Thyroid gland (tissue), 4 donors: ENCODE results near the gene MASP1.

Source experiments
- POLR2A ChIP-seq, 2 donors: fragments of 450-650 bp; IDR thresholded peaks; one replicate each; pipeline ENCODE4 v1.6.1; 2017; ENCODE audit warnings: antibody characterized with exemption in 2 of 2, mild to moderate bottlenecking in 2 of 2, moderate library complexity in 1 of 2
- TF ChIP-seq, protein P1 (sequence below), 6 experiments: fragments of 200-600 bp in 3 of 6; fragments of 450-650 bp in 3 of 6; sonication (generic) in 3 of 6; IDR thresholded peaks; one replicate each; pipeline ENCODE4 v1.5.1; 2016 to 2019; ENCODE audit warnings: antibody characterized with exemption in 6 of 6, mild to moderate bottlenecking in 2 of 6, inconsistent platforms in 1 of 6, moderate library complexity in 1 of 6

DNA sequence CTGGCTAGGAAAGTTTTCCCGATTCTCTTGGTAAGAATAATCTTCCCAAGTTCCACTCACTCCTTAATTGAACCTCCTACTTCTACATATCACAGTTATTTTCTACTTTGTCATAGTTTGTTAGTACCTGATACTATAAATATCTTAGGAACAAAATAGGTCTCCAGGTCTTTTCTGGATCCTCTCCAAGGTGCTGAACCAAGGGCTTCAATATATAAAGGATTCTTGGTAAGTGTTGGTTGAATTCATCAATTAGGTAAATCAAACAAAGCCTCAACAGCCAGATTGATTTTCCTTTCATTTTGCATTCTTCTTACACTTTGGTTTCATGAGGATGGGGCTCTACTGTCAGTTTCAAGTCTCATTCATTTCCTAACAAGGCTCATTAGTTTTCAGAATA, 49.0 kb upstream of the MASP1 start:
- TF ChIP-seq, protein P1, sequence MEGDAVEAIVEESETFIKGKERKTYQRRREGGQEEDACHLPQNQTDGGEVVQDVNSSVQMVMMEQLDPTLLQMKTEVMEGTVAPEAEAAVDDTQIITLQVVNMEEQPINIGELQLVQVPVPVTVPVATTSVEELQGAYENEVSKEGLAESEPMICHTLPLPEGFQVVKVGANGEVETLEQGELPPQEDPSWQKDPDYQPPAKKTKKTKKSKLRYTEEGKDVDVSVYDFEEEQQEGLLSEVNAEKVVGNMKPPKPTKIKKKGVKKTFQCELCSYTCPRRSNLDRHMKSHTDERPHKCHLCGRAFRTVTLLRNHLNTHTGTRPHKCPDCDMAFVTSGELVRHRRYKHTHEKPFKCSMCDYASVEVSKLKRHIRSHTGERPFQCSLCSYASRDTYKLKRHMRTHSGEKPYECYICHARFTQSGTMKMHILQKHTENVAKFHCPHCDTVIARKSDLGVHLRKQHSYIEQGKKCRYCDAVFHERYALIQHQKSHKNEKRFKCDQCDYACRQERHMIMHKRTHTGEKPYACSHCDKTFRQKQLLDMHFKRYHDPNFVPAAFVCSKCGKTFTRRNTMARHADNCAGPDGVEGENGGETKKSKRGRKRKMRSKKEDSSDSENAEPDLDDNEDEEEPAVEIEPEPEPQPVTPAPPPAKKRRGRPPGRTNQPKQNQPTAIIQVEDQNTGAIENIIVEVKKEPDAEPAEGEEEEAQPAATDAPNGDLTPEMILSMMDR (IDR thresholded peaks at IDR 0.05) = no peak
- no peak for TF ChIP-seq POLR2A (IDR thresholded peaks at IDR 0.05)
